Breast epithelium (tissue), 4 donors: ENCODE data around the gene CCDC38. TPM values are rescaled to one million over a fixed set of nuclear protein-coding genes. Genes with fewer than 3 reads are reported as not detected.

Experiments
- DNase-seq, 2 donors: peaks; one replicate each; pipeline ENCODE4 v3.0.0-alpha.2; 2019; ENCODE audit warnings: low spot score in 2 of 2
- H3K27ac ChIP-seq, 2 donors: fragments of 200-600 bp; sonication (generic) in 1 of 2; one replicate each; pipeline ENCODE4 v1.5.1; 2016 to 2019; ENCODE audit warnings: mild to moderate bottlenecking in 1 of 2
- H3K27me3 ChIP-seq, 2 donors: fragments of 200-600 bp; sonication (generic) in 1 of 2; one replicate each; pipeline versions ENCODE4 v1.5.1 to v1.6.0; 2017 to 2019; ENCODE audit warnings: control low read depth in 1 of 2, mild to moderate bottlenecking in 1 of 2
- H3K36me3 ChIP-seq: fragments of 200-600 bp; one replicate; pipeline ENCODE4 v1.5.1; 2019
- H3K4me1 ChIP-seq, 2 donors: fragments of 200-600 bp; sonication (generic); one replicate each; pipeline ENCODE4 v1.5.1; 2016 to 2019; ENCODE audit warnings: control low read depth in 1 of 2
- H3K4me3 ChIP-seq, 3 donors: fragments of 200-600 bp; sonication (generic); 1 replicate in 2 of 3; 2 replicates in 1 of 3; pipeline ENCODE4 v1.5.1; 2016 to 2019; ENCODE audit warnings: mild to moderate bottlenecking in 3 of 3, moderate library complexity in 2 of 3
- H3K9me3 ChIP-seq, 2 donors: fragments of 200-600 bp; sonication (generic) in 1 of 2; one replicate each; pipeline ENCODE4 v1.5.1; 2016 to 2019; ENCODE audit warnings: control low read depth in 1 of 2
- POLR2A ChIP-seq: fragments of 450-650 bp; IDR thresholded peaks from one replicate; pipeline ENCODE4 v1.6.1; 2016; ENCODE audit warnings: antibody characterized with exemption, mild to moderate bottlenecking, moderate library complexity
- POLR2AphosphoS5 ChIP-seq, 3 donors: sonication (generic); formaldehyde crosslinking; IDR thresholded peaks; one replicate each; pipeline ENCODE4 v1.6.1; 2017; ENCODE audit warnings: antibody characterized with exemption in 3 of 3
- intact Hi-C: fragments of 100-400 bp; cut with DNase I; formaldehyde crosslinking; loops from one replicate; pipeline ENCODE4 v1.15.1; 2023; ENCODE audit warnings: low total_unique reads
- total RNA-seq, 3 donors: library from RNA; depleted of rRNA; stranded (reverse); fragments of >200 nt; gene quantifications; one replicate each; pipeline ENCODE4 v1.1.0, GENCODE V29; 2016
- TF ChIP-seq, protein P1 (sequence below), 3 donors: fragments of 450-650 bp; IDR thresholded peaks; one replicate each; pipeline ENCODE4 v1.5.1; 2016 to 2017; ENCODE audit warnings: antibody characterized with exemption in 3 of 3, mild to moderate bottlenecking in 3 of 3, moderate library complexity in 3 of 3

CCDC38 gene
- total RNA-seq, 3 donors from 2014 or later, result 0.73 TPM; not detected in 2

DNA sequence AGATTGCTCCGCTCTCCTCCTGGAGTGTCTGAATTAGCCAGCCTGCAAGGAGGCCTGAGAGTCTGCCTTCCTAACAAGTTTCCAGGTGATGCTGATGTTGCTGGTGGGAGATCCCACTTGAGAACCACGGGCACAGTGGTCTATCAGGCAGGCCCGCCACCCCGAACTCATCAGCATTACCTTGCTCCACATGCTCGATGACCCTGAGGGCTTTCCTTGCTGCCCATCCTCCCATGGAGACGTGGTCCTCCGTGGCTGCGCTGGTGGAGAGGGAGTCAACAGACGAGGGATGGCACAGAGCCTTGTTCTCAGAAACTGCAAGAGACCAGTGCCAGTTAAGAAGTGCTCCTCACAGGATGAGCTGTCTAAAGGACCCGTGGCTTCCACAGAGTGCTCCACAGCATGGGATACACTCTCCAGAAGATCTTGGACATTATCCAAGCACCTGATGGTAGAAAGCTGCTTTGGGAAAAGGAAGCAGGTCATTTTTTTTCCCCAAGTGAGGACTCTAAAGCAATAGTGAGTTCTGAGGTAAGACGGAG lies 35.4 kb upstream of the CCDC38 start:
- H3K36me3 ChIP-seq, result no peaks in the 10 kb centered on the region
- no peaks in the 10 kb centered on the region for H3K27me3 ChIP-seq
- H3K4me1 ChIP-seq, result no peaks in the 10 kb centered on the region
- H3K4me3 ChIP-seq, result no peak overlapping the region
- DNase-seq, result no peak
- intact Hi-C loops, result no loop called here
- no peak overlapping the region for H3K27ac ChIP-seq
- TF ChIP-seq POLR2AphosphoS5 (IDR thresholded peaks at IDR 0.05) (no peak), POLR2A (no peak)
- TF ChIP-seq, protein P1, sequence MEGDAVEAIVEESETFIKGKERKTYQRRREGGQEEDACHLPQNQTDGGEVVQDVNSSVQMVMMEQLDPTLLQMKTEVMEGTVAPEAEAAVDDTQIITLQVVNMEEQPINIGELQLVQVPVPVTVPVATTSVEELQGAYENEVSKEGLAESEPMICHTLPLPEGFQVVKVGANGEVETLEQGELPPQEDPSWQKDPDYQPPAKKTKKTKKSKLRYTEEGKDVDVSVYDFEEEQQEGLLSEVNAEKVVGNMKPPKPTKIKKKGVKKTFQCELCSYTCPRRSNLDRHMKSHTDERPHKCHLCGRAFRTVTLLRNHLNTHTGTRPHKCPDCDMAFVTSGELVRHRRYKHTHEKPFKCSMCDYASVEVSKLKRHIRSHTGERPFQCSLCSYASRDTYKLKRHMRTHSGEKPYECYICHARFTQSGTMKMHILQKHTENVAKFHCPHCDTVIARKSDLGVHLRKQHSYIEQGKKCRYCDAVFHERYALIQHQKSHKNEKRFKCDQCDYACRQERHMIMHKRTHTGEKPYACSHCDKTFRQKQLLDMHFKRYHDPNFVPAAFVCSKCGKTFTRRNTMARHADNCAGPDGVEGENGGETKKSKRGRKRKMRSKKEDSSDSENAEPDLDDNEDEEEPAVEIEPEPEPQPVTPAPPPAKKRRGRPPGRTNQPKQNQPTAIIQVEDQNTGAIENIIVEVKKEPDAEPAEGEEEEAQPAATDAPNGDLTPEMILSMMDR (IDR thresholded peaks at IDR 0.05), result no peak
- no peaks in the 10 kb centered on the region for H3K9me3 ChIP-seq

GRCh38 chr12:95976416-95976832 lies 34.0 kb upstream of the CCDC38 start:
- no peaks in the 10 kb centered on the region for H3K4me1 ChIP-seq
- no peak overlapping the region for H3K27ac ChIP-seq
- no peaks in the 10 kb centered on the region for H3K9me3 ChIP-seq
- TF ChIP-seq POLR2AphosphoS5 (IDR thresholded peaks at IDR 0.05), result no peak
- no peak for TF ChIP-seq POLR2A
- TF ChIP-seq, protein P1 (IDR thresholded peaks at IDR 0.05), result no peak
- no peaks in the 10 kb centered on the region for H3K36me3 ChIP-seq
- no peaks in the 10 kb centered on the region for H3K27me3 ChIP-seq
- intact Hi-C loops, result no loop called here
- H3K4me3 ChIP-seq, result no peak overlapping the region
- no peak for DNase-seq

DNA sequence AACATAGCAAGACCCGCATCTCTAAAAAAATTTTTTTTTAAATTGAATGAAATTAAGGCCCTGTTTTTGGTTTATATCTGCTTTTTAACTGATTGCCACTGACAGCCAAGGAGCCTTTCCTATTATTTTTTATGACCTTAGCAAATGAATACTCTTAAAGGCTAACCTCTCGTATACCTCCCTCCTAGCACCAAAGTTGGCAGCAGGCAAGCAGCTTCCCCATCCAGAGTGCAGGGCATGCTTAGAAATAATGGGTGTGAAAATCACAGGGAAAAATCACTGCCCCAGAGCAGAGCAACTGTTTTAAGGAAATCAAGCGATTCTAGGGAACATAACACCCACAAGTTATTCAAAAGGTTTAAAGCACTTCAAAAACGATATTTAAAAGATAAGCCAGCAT lies 33.1 kb upstream of the CCDC38 start:
- no peaks in the 10 kb centered on the region for H3K4me1 ChIP-seq
- no peaks in the 10 kb centered on the region for H3K36me3 ChIP-seq
- no peaks in the 10 kb centered on the region for H3K9me3 ChIP-seq
- no peak overlapping the region for H3K4me3 ChIP-seq
- H3K27ac ChIP-seq, result no peak overlapping the region
- TF ChIP-seq, protein P1 (IDR thresholded peaks at IDR 0.05), result no peak
- TF ChIP-seq POLR2AphosphoS5 (IDR thresholded peaks at IDR 0.05) (no peak), POLR2A (no peak)
- DNase-seq, result no peak
- intact Hi-C loops, result no loop called here
- H3K27me3 ChIP-seq, result no peaks in the 10 kb centered on the region

DNA sequence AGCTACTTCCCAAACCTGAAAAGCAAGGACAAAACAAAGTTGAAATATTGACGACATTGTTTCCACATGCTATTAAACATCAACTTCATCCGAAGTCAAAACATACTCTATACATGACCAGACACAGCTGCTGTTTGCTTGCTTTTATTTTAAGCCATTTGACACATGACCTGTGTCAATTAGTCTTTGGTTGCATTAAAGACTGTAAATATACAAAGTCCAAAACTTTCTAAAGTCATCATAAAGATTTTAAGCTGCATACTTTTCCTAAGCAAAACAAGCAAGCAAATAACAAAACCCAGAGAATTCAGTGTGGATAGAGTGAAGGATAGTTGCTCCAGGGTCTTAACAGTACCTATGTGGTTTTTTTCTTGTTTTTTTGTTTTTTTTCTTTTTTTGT lies 31.9 kb upstream of the CCDC38 start:
- intact Hi-C loops, result no loop called here
- DNase-seq, result no peak

DNA sequence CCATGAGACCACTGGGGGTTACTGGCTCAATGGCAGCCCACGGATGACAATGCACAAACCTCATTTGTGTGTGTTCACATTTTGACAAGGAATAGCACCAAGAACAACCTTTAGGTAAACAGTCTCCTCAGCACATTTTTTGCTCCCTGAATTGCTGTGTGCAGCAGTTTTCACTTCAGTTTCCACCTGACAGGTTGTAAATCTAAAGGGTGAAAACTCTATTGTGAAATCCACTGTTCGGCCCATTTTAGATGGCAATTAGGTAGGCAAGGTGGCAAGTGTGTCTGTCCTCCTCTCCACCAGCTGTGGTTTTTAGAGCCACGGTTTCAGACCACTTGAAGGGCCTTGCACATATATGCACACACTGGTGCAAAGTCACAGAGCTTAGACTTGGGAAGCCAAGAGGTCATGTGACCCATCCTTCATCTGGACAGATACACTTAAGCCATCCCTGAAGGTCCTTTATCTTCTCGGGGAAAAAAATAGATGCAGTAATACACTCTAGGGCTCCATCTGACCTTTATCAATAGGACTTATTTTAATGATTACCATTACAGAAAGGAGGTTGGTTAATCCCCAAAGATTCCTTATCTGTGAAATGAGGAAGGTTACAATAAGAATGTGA lies 30.5 kb upstream of the CCDC38 start:
- H3K27ac ChIP-seq, result no peak overlapping the region
- intact Hi-C loops, result no loop called here
- no peak overlapping the region for H3K4me3 ChIP-seq
- DNase-seq, result no peak
- no peaks in the 10 kb centered on the region for H3K9me3 ChIP-seq
- no peaks in the 10 kb centered on the region for H3K27me3 ChIP-seq
- no peaks in the 10 kb centered on the region for H3K36me3 ChIP-seq
- H3K4me1 ChIP-seq, result no peaks in the 10 kb centered on the region
- no peak for TF ChIP-seq POLR2AphosphoS5 (IDR thresholded peaks at IDR 0.05)
- TF ChIP-seq, protein P1 (IDR thresholded peaks at IDR 0.05), result no peak
- no peak for TF ChIP-seq POLR2A

More for the DNA sequence above, 31.9 kb upstream of the CCDC38 start:
- no peaks in the 10 kb centered on the region for H3K4me1 ChIP-seq
- no peaks in the 10 kb centered on the region for H3K36me3 ChIP-seq
- no peaks in the 10 kb centered on the region for H3K27me3 ChIP-seq
- TF ChIP-seq POLR2A (no peak), POLR2AphosphoS5 (IDR thresholded peaks at IDR 0.05) (no peak)
- TF ChIP-seq, protein P1 (IDR thresholded peaks at IDR 0.05), result no peak
- no peaks in the 10 kb centered on the region for H3K9me3 ChIP-seq
- no peak overlapping the region for H3K27ac ChIP-seq
- H3K4me3 ChIP-seq, result no peak overlapping the region
